ENCODE data around the gene CCL5.

CCL5 gene

GRCh38 chr17:35868737-35869136 is 11.4 kb downstream of the CCL5 start, which contains the start of gene HEATR9:
TSS of gene HEATR9 (minus strand) at chr17:35868891. CDS start at chr17:35868742, 149 bp downstream.
- H3K4me3 ChIP-seq (ENCODE audit: low read depth, low read length) = no peak within 1 kb of the TSS
- no peak for TF ChIP-seq CTCF (IDR thresholded peaks at IDR 0.05; ENCODE audit: insufficient read depth, low read depth, low read length, missing control alignments)
- no peak for DNase-seq (ENCODE audit: low read depth)

- H3K4me3 ChIP-seq (ENCODE audit: low read depth, low read length) = no peak overlapping the region
- DNase-seq (ENCODE audit: low read depth) = no peak
- no peak for TF ChIP-seq CTCF (IDR thresholded peaks at IDR 0.05; ENCODE audit: insufficient read depth, low read depth, low read length, missing control alignments)
These were observed 12.6 kb downstream of the CCL5 start for GRCh38 chr17:35867574-35867973.

GRCh38 chr17:35866341-35866950 is 13.7 kb downstream of the CCL5 start:
- H3K4me3 ChIP-seq (ENCODE audit: low read depth, low read length) = no peak overlapping the region
- no peak for TF ChIP-seq CTCF (IDR thresholded peaks at IDR 0.05; ENCODE audit: insufficient read depth, low read depth, low read length, missing control alignments)
- DNase-seq (ENCODE audit: low read depth) = no peak

- no peak for DNase-seq (ENCODE audit: low read depth)
- H3K4me3 ChIP-seq (ENCODE audit: low read depth, low read length) = no peak overlapping the region
- TF ChIP-seq CTCF (IDR thresholded peaks at IDR 0.05; ENCODE audit: insufficient read depth, low read depth, low read length, missing control alignments) = no peak
These were observed 14.5 kb downstream of the CCL5 start for GRCh38 chr17:35865412-35866340.

GRCh38 chr17:35864853-35865252 is 15.3 kb downstream of the CCL5 start:
- no peak for TF ChIP-seq CTCF (IDR thresholded peaks at IDR 0.05; ENCODE audit: insufficient read depth, low read depth, low read length, missing control alignments)
- no peak overlapping the region for H3K4me3 ChIP-seq (ENCODE audit: low read depth, low read length)
- DNase-seq (ENCODE audit: low read depth) = no peak

GRCh38 chr17:35856603-35857002 is 23.6 kb downstream of the CCL5 start:
- DNase-seq (ENCODE audit: low read depth) = no peak
- TF ChIP-seq CTCF (IDR thresholded peaks at IDR 0.05; ENCODE audit: insufficient read depth, low read depth, low read length, missing control alignments) = no peak
- no peak overlapping the region for H3K4me3 ChIP-seq (ENCODE audit: low read depth, low read length)
